ENCODE results near the gene RET. TPM values are rescaled to one million over a fixed set of nuclear protein-coding genes. Genes with fewer than 3 reads are reported as not detected.

The RET gene
- total RNA-seq, 1 experiment from 2014 or later: not detected

GRCh38 chr10:43065234-43065633 lies 11.6 kb upstream of the RET start:
- TF ChIP-seq CTCF (IDR thresholded peaks at IDR 0.05; ENCODE audit: insufficient read depth in 1 of 2, low read depth in 1 of 2, low read length in 1 of 2, severe bottlenecking in 1 of 2, unreplicated experiment in 1 of 2): no peak
- no peaks in the 10 kb centered on the region for H3K4me1 Mint-ChIP-seq (ENCODE audit: low read depth, unreplicated experiment)
- ChIA-PET CTCF (interaction anchor here (1.0 kb wide), 1 partner anchor 312 kb away, joined by 3 read pairs; no protein-coding TSS in a partner anchor), POLR2A (no interaction called here)
- Histone ChIP-seq H3K9me3 (no peaks in the 10 kb centered on the region), H3K4me1 (no peaks in the 10 kb centered on the region), H3K27me3 (replicated peaks; ENCODE audit: control insufficient read depth, insufficient read depth, low read length) (no peaks in the 10 kb centered on the region), H3K36me3 (ENCODE audit: control insufficient read depth, insufficient read depth, low read length) (no peaks in the 10 kb centered on the region), H3K4me3 (ENCODE audit: low read depth, low read length) (no peak overlapping the region)
- intact Hi-C loops (cut with micrococcal nuclease; ENCODE audit: unreplicated experiment): no loop called here
- H3K36me3 Mint-ChIP-seq (ENCODE audit: insufficient read depth, unreplicated experiment): no peaks in the 10 kb centered on the region
- DNase-seq: no peak
- H3K4me3 Mint-ChIP-seq (ENCODE audit: unreplicated experiment): no peak overlapping the region
- H3K27me3 Mint-ChIP-seq (ENCODE audit: insufficient read depth, unreplicated experiment): peaks cover 8% of the 10 kb centered on the region
- H3K9me3 Mint-ChIP-seq (ENCODE audit: unreplicated experiment): no peaks in the 10 kb centered on the region
- no peak overlapping the region for H3K27ac Mint-ChIP-seq (ENCODE audit: unreplicated experiment)
- no TSS peak for BruUV-seq (replicated peaks)

GRCh38 chr10:43065761-43066160 lies 11.1 kb upstream of the RET start:
- no TSS peak for BruUV-seq (replicated peaks)
- Histone ChIP-seq H3K4me3 (ENCODE audit: low read depth, low read length) (no peak overlapping the region), H3K4me1 (no peaks in the 10 kb centered on the region), H3K36me3 (ENCODE audit: control insufficient read depth, insufficient read depth, low read length) (no peaks in the 10 kb centered on the region), H3K27me3 (replicated peaks; ENCODE audit: control insufficient read depth, insufficient read depth, low read length) (no peaks in the 10 kb centered on the region), H3K9me3 (no peaks in the 10 kb centered on the region)
- Mint-ChIP-seq H3K27ac (ENCODE audit: unreplicated experiment) (no peak overlapping the region), H3K4me3 (ENCODE audit: unreplicated experiment) (no peak overlapping the region), H3K36me3 (ENCODE audit: insufficient read depth, unreplicated experiment) (no peaks in the 10 kb centered on the region), H3K4me1 (ENCODE audit: low read depth, unreplicated experiment) (no peaks in the 10 kb centered on the region), H3K27me3 (ENCODE audit: insufficient read depth, unreplicated experiment) (peaks cover 8% of the 10 kb centered on the region), H3K9me3 (ENCODE audit: unreplicated experiment) (no peaks in the 10 kb centered on the region)
- no peak for TF ChIP-seq CTCF (IDR thresholded peaks at IDR 0.05; ENCODE audit: insufficient read depth in 1 of 2, low read depth in 1 of 2, low read length in 1 of 2, severe bottlenecking in 1 of 2, unreplicated experiment in 1 of 2)
- intact Hi-C loops (cut with micrococcal nuclease; ENCODE audit: unreplicated experiment): no loop called here
- POLR2A ChIA-PET: no interaction called here
- no peak for DNase-seq
- CTCF ChIA-PET: no interaction called here

- Mint-ChIP-seq H3K4me1 (ENCODE audit: low read depth, unreplicated experiment) (no peaks in the 10 kb centered on the region), H3K9me3 (ENCODE audit: unreplicated experiment) (no peaks in the 10 kb centered on the region), H3K4me3 (ENCODE audit: unreplicated experiment) (no peak overlapping the region), H3K36me3 (ENCODE audit: insufficient read depth, unreplicated experiment) (no peaks in the 10 kb centered on the region), H3K27ac (ENCODE audit: unreplicated experiment) (no peak overlapping the region), H3K27me3 (ENCODE audit: insufficient read depth, unreplicated experiment) (peaks cover 8% of the 10 kb centered on the region)
- intact Hi-C loops (cut with micrococcal nuclease; ENCODE audit: unreplicated experiment): no loop called here
- ChIA-PET POLR2A (no interaction called here), CTCF (no interaction called here)
- no peaks in the 10 kb centered on the region for H3K4me1 ChIP-seq
- H3K36me3 ChIP-seq (ENCODE audit: control insufficient read depth, insufficient read depth, low read length): no peaks in the 10 kb centered on the region
- H3K27me3 ChIP-seq (replicated peaks; ENCODE audit: control insufficient read depth, insufficient read depth, low read length): no peaks in the 10 kb centered on the region
- TF ChIP-seq CTCF (IDR thresholded peaks at IDR 0.05; ENCODE audit: insufficient read depth in 1 of 2, low read depth in 1 of 2, low read length in 1 of 2, severe bottlenecking in 1 of 2, unreplicated experiment in 1 of 2): no peak
- no peak overlapping the region for H3K4me3 ChIP-seq (ENCODE audit: low read depth, low read length)
- no peak for DNase-seq
- H3K9me3 ChIP-seq: no peaks in the 10 kb centered on the region
- no TSS peak for BruUV-seq (replicated peaks)
Observed at GRCh38 chr10:43066481-43066880, 10.4 kb upstream of the RET start.
